Tongue (tissue), 2 donors: ENCODE measurements around the gene PLEKHA4. TPM values are rescaled to one million over a fixed set of nuclear protein-coding genes. Genes with fewer than 3 reads are reported as not detected.
A peak's percentile ranks its signal among the peaks of the same experiment; 100 is the strongest.

Source experiments
- DNase-seq: peaks from one replicate; pipeline ENCODE4 v3.0.0-alpha.2; 2015
- total RNA-seq: library from RNA; depleted of rRNA; stranded (reverse); fragments of >200 nt; gene quantifications from one replicate; pipeline ENCODE4 v1.2.3, GENCODE V29; 2014

PLEKHA4 gene
- total RNA-seq, 1 donor from 2014 or later, result 18.1 TPM

DNA sequence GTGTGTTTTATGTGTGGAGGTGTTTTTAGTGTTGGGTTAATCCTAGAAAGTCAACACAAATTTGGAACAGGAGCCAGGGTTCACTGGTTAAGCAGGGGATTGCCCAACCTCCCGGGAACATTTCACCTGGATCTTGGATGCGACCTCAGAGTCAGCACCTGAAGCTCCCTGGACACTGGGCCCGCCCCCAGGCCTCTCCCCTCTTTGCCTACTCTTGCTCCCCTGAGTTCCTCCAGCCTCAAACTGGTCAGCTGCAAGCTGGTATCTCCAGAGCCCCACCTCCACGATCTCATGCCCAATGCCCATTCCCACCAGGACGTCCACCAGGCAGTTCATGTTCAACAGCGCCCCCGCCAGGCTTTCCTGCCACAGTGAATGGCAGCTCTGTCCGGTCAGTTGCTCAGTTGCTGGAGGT, 41.8 kb downstream of the PLEKHA4 start:
- DNase-seq, result no peak

DNA sequence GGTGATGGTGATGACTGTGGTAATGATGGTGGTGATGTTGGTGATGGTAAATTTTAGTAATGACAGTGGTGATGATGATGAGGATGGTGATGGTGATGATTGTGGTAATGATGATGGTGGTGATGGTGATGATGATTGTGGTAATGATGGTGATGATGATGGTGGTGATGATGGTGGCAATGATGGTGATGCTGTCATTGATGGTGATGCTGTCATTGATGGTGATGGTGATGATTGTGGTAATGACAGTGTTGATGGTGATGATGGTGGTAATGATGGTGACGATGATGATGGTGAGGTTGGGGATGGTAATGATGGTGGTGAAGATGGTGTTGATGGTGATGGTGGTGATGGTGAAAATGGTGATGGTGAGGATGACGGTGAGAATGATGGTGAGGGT, 45.9 kb downstream of the PLEKHA4 start:
- DNase-seq, result no peak

DNA sequence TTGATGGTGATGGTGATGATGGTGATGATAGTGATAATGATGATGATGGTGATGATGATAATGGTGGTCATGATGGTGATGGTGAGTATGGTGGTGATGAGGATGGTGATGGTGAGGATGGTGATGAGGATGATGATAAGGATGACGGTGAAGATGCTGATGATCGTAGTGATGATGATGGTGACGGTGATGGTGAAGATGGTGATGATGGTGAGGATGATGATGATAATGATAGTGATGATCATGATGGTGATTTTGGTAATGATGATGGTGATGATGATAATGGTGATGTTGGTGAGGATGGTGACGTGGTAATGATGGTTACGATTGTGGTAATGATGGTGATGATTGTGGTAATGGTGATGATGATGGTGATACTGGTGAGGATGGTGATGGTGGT, 46.8 kb downstream of the PLEKHA4 start:
- no peak for DNase-seq

DNA sequence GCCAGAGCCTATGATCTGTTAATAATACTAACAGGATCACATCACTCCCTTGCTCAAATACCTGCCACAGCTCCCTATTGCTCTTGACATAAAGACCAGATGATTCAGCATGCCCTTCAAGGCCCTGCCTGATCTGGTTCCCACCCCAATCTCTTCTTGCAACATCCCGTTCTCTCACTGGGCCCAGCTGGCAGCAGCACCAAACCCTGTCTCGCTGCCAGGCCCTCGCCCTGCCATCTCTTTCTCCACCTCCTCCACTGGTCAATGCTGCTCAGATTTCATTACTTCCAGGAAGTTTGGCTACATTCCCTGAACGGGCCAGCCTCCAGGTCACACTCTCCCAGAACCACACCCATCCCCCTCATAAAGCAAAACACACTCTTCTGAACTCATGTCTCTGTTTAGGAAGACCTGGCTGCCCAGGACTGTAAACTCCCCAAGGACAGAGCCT, 49.0 kb downstream of the PLEKHA4 start:
- peak; percentile 87 for DNase-seq

DNA sequence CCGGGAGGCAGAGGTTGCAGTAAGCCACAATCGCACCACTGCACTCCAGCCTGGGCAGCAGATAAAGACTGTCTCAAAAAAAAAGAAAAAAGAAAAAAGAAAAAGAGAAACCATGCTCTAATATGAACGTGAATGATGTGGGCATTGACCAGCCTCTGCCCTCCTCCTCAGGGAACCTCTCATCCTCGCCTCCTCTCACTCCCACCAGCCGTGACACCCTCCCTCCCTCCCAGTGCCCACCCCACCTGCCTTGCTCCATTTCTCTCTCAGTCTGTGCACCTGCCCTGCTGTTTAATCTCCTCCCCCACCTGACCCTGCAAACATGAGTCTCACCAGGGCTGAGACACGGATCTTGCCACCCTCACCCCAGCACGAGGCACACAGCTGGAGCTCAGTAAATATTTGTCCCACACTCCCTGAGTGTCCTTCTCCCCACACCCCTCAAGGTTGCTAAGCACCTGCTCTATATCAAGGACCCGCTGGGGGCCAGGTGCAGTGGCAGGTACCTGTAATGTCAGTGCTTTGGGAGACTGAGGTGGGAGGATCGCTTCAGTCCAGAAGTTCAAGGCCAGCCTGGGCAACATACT, 50.1 kb downstream of the PLEKHA4 start:
- no peak for DNase-seq

DNA sequence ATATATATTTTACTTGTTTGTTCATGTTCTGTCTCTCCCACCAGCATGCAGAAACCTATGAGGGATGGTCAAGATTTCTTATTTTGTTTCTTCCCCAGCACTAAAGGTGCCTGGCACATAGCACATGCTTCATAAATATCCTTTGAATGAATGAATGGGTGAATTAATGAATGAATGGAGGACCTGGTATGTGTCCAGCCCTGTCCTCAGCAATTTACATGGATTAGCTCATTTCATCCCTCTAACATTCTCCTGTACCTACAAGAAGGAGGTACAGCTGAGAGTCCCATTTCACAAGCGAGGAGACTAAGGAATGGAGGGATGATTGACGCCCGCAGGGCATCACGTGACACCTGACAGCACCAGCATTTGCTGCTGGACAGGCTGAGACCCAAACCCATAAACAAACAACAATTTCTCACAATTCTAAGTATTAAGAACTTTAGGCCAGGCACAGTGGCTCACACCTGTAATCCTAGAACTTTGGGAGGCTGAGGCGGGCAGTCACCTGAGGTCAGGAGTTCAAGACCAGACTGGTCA, 50.8 kb downstream of the PLEKHA4 start:
- no peak for DNase-seq

DNA sequence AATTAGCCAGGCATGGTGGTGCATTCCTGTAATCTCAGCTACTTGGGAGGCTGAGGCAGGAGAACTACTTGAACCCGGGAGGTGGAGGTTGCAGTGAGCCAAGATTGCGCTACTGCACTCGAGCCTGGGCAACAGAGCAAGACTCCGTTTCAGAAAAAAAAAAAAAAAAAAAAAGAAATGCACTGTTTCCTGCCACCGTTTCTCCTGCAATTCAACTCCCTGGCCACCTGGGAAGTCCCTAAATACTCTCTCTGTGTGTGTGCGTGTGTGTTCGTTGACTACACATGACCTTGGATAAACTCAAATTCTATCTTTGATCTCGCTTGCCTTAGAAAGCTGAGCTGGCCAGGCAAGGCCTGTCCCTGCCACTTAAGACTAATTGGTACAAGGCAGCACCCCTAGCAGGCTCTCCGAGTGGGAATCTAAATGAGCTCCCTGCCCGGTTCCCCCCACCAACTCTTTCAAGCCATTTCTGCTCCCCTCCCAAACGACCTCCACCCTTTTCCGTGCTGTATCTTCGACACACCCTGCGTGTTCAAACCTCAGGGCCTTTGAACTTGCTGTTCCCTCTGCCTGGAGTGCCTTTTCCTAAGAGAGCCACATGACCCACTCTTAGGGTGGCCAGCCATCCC, 52.4 kb downstream of the PLEKHA4 start:
- no peak for DNase-seq

DNA sequence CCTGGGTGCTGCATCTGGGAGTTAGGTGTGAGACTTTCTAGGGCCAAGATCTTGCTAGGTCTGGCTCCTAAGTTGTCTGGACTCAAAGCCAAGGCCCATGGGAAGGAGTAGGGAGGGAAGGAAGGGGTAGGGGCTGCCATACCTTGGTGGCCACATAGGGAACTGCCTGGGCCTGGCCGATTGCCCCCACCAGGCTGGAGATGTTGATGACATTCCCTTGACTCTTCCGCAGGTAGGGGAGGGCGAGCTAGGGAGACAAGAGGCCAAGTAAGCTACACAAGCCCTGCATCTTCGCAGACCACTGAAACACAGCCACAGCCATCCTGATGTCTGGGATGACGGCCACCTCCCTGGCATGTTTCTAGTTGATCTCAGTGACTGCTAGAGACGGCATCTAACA, 53.5 kb downstream of the PLEKHA4 start:
- DNase-seq, result no peak

DNA sequence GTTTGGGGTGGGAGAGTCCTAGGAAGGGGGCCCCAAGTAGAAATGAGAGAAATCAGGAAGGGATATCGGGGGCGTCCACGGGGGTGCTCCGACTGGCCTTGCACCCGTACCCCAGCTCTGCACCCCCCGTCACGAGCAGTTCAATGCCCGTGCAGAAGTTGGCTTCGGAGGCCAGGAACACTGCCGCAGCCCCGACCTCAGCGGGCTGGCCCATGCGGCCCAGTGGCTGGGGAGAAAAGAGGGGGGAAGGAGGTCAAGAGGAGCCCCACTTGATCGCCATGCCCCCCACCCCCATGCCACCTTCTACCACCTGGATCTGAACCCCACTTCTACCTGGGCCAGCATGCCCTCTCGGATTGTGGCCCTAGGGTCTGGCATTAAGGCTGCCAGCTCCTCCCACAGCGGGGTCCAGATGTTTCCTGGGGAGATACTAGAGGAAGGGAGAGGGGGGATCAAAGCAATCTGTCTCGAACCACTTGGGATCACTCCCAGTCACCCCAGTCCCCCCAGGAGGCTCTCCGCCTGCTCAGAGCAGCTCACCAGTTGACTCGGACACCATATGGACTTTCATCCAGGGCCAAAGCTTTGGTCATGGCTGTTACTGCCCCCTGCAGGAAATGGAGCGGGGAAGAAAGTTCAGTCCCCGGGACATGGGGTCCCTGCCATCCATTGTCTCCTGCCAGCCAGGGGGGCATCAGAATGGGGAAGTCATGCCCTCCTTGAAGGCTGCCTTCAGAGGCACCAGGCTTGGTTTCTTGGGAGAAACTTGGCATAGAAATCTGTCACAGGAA, 55.1 kb downstream of the PLEKHA4 start:
- DNase-seq, result no peak

DNA sequence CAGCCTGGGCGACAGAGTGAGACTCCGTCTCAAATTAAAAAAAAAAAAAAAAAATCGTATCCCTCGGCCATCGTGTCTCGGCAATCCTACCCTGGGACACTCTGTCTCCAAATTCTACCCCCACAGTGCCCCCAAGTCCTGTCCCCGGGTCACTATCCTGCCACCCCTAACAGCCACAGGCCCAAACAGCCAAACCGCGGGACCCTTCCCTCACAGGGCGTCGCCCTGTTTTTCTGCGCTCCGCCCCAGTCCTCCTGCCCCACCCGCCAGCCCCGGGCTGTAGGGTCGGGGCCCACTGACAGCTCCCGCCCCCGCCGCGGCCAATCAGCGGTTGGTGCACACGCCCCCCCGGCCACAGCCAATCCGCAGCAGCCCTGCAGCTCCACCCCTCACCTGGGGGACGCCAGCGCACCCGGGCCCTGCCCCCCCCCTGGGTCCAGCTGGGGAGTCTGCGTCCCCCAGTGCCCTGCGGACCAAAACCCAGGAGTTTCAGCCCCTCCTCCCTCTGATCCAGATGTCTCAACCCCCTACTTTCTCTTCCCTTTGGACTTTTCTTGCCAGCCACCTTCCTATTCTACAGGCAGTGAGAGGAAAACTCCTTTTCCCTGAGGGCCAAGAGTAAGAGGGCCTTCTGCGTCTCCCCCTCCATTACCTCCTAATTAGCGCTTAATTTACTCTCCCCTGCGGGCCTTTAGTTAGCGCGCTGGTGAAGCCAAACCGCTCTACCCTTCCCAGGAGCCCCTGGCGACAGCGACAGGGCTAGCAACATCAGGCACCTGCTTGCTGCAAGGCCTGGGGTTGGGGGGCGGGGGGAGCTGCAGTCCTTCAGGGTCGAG, 56.1 kb downstream of the PLEKHA4 start:
- DNase-seq, result peak; percentile 93

DNA sequence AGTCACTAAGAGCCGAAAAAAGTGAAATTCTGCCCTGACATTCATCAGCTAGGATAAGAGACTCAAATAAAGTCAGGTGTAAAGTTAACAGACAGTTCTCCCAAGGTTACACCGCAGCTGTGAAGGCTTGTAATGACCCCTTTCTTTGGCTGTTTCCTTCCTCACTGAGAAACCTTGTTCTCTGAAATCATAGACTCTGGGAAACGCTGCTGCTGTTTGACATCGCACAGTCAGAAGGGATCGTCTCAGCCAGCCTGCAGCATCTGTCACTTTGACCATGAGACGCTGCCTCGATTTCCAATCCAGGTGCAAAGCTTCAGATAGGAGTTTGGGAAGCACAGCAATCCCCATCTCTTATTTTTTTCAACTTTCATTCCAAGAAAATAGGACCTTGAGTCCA, 58.3 kb downstream of the PLEKHA4 start:
- no peak for DNase-seq

DNA sequence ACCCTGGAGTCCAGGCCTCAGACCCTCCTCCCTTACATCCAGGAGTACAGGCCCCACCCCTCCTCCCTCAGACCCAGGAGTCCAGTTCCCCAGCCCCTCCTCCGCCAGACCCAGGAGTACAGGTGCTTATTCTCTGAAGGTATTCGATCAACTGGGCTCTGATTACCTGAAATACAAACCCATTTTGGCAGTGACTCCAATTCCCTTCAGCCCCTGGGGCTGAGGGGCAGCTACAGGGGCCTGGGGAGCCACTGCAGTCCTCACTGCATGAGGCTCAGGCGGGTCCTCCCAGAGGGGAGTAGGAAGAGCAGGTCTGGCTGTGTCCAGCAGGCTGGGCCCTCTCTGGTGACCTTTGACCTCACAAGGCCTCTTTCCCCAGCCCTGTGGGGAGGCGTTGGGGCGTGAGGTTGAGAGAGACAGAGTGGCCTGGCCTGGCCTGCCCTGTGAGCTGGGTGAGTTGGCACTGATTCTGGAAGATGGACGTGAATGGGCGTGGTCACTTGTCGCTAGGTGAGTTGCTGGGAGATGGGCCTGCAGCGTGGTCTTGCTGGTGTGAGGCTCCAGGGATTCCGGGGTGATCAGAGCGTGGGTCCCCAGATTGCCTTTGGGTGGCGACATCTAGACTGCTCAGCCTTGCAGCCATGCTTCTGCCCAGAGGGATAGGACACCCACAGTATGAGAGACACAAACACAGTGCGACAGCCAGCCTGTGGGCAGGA, 60.7 kb downstream of the PLEKHA4 start:
- no peak for DNase-seq

DNA sequence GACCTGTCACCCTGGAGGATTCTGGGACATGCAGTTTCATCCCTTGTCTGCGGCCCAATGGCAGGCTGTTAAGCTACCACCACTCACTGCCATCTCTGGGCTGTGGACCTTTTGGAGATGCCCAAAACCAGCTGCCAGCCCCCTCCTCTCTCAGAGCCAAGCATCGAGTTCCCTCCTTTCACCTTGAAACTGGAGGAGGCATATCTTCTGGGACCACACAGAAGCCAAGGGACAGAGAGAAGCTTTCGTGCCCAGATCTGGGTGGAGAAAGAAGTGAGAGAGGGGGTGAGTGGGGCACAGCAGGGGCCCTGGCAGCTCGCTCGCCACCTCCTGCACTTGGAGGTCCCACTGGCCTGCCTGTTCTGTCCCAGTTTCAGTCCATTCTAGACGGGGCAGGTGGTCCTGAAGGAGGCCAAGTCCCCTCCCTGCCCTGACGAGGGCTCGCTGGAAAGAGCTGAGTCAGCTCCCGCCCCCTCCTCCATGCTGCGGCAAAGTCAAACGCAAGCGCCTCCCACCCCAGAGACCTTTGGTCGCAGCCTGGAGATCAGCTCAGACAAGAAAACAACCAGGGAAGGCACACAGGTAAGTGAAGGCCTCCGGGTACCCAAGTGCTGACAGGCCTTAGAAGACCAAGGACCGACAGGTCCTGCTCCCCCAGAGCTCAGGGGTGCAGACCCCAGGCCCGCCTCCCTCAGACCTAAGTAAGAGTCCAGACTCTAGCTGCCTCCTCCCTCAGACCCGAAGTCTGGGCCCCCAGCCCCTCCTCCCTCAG, 61.4 kb downstream of the PLEKHA4 start:
- no peak for DNase-seq

DNA sequence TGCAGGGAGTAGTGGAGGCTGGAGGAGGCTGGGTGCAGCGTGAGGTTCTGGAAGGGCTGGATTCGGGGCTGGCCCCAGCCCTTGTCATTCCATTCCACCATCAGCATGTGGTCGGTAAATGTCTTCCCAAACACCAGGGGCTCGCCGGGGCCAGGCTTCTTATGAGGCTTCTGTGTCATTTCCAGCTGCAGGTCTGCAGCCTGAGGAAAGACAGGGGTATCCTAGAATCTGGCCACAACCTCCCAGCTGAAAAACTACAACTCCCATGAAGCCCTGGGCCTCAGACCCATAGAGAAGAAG, 61.9 kb downstream of the PLEKHA4 start:
- DNase-seq, result peak; percentile 84

DNA sequence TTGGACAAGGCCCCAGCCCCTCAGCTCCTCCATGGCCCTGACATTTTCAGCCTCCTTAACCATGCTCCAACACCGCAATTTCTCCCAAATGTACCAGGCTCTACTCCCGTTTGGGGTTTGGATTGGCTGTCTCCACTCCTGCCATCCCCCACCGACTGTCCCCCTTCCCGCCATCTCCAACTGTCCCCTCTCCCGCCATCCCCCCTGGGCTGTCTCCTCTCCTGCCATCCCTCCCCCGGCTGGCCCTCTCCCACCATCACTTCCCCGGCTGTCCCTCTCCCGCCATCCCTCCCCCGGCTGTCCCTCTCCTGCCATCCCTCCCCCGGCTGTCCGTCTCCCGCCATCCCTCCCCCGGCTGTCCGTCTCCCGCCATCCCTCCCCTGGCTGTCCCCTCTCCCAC, 63.0 kb downstream of the PLEKHA4 start:
- no peak for DNase-seq

DNA sequence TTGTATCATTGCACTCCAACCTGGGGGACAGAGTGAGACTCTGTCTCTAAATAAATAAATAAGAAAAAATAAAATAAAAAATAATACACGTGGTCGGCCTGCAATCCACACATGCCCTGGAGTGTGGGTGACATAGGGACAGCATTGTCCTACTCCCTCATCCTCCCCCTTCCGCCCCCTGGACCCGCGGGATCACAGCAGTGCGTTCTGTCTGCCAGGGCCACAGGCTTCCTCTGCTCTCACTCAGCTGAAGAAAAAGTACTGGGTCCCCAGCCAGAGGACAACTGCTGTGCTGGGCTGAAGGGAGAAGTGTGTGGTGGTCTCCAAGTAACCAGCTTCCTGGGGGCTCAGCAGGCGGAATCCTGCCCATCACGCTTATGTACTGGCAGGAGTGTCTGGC, 63.9 kb downstream of the PLEKHA4 start:
- no peak for DNase-seq

DNA sequence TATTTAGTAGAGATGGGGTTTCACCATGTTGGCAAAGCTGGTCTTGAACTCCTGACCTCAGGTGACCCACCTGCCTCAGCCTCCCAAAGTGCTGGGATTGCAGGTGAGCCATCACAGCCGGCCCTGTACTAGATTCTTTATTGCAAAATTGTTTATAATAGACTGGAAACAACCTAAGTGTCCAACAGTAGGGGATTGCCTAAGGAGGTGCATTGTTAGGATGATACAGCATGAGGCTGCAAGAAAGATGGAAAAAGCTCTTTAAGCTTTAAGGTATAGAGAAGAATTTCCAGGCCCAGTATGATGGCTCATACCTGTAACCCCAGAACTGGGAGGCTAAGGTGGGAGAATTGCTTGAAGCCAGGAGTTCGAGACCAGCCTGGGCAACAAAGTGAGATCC, 65.8 kb downstream of the PLEKHA4 start:
- DNase-seq, result no peak

DNA sequence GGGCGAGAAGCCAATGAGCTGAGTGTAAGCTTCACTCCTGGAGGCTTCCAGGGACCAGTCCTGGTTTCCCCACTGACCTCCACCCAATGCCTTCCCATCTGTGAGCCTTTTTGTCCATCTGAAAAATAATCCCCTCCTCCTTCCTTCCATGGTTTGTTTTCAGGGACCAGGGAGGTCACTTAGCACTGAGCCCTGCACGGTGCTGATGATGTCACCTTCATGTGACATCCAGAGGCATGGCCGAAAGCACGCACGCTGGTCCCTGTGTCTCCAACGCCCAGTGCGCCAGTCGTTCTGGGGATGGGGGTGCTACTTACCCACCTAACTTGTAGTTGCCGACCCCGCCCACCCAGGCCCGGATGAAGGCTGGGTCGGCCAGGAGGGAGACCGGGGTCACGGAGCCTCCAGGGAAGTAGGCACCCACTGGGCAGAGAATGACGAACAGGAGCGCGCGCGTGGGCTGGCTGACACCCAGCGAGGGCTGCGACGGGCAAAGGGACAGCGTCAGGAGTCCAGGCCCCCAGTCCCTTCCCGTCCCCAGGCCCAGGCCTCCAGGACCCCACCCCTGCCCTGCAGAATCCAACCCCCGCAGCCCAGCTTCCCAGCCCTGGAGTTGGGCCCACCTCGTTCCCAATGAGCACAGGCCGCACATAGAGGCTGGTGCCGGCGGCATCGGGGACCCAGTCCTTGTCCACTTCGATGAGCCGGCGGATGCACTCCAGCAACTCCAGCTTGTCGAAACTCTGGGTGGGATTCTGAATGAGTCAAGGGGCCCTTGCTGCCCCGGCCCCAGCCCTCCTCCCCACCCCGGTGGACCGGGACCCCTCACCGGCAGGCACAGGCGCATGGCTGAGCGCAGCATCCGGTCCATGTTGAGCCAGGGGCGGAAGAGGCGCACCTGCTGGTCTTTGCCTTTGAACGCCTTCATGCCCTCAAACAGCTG, 68.8 kb downstream of the PLEKHA4 start:
- DNase-seq, result no peak

DNA sequence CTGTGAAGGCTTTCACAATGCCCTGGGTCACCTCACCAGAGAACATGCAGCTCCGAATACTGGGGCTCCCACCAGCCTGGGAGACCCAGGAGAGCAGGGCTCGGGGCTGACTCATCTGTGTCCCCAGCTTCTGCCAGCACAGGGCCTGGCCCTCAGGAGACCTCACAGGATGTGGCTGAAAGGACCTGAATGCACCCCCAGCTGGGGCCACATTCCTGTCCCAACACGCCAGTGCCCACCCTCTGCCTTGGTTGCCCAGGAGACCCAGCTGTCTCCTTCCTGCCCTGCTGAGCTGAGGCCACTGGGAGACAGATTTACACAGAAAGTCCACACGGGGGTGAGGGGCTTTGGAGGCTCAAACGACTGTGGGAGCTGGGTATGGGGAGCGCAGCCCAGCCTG, 69.5 kb downstream of the PLEKHA4 start:
- no peak for DNase-seq

DNA sequence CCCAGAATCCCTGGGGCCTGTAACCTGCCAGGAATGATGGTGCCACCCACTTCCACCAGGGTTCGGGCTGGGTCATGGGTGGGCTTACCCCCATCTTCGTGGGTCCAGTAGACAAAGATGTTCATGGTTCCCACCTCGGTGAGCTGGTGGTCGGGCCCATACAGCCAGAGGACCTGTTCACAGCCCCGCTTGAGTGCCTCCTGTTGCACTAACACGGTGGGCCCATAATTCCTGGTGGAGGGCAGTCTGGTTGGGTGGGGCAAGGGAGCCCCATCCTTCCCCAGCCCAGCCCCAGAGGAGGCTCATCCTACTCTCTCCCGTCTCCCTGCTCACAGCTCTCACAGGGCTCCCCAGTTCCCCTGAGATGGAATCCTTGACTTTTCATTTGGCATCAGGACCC, 71.3 kb downstream of the PLEKHA4 start:
- no peak for DNase-seq
